ENCODE measurements around the gene KIAA0825. TPM values are rescaled to one million over a fixed set of nuclear protein-coding genes. Genes with fewer than 3 reads are reported as not detected.
A peak's percentile ranks its signal among the peaks of the same experiment; 100 is the strongest.
"Not testable (repeated sequence)": the region's sequence is repeated elsewhere in the genome, so short reads cannot be mapped to it uniquely, and the experiment has no call there.

Gene KIAA0825
- polyA plus RNA-seq, 4 donors, result 4.2 to 5.4 (median 5.0) TPM

DNA sequence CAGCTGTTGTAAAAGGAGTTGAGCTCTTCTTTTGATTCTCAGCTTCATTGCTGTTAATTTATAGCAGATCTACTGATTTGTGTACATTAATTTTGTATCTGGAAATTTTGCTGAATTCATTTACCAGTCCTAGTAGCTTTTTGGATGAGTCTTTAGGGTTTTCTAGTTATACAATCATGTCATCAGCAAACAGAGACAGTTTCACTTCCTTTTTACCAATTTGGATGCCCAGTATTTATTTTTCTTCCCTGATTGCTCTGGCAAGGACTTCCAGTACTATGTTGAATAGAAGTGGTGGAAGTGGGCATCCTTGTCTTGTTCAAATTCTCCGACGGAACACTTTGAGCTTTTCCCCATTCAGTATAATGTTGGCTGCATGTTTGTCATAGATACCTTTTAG is 478.1 kb downstream of the KIAA0825 start:
- DNase-seq (ENCODE audit: low read depth in 4 of 4, low spot score in 3 of 4), result no peak

DNA sequence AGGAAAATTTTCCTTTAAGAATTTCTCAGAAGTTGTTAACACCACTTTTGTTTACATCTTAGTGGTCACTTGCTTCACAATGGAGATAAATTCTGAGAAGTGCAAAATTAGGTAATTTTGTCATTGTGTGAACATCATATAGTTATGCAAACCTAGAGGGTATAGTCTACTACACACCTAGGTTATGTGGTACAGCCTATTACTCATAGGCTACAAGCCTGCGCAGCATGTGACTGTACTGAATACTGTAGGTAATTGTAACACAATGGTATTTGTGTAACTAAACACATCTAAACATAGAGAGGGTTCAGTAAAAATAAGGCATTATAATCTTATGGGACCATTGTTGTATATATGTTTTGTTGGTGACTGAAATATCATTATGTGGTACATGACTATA is 488.3 kb downstream of the KIAA0825 start:
- DNase-seq (ENCODE audit: low read depth in 4 of 4, low spot score in 3 of 4), result no peak

DNA sequence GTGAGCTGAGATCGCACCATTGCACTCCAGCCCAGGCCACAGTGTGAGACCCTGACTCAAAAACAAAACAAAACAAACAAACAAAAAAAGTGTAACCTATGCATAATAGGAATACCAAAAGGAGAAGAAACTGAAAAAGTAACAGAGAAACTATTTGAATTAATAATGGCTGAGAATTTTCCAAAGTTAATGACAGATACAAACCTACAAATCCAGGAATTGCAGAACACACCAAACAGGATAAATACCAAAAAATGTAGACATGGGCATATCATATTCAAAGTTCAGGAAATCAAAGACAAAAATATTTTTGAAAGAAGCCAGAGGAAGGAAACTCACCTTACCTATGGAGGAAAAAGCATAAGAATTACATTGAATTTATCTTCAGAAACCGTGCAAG is 493.3 kb downstream of the KIAA0825 start:
- DNase-seq (ENCODE audit: low read depth in 4 of 4, low spot score in 3 of 4), result no peak

DNA sequence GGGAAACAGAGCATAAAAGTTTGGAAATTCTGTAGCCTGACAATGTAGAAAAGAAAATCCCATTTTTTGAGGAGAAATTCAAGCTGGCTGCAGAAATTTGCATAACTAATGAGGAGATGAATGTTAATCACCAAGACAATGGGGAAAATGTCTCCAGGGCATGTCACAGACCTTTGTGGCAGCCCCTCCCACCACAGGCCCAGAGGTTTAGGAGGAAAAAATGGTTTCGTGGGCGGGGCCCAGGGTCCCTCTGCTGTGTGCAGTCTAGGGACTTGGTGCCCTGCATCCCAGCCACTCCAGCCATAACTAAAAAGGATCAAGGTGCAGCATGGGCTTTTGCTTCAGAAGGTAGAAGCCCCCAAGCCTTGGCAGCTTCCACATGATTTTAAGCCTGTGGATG is 502.1 kb downstream of the KIAA0825 start:
- DNase-seq (ENCODE audit: low read depth in 4 of 4, low spot score in 3 of 4), result not testable (repeated sequence)

DNA sequence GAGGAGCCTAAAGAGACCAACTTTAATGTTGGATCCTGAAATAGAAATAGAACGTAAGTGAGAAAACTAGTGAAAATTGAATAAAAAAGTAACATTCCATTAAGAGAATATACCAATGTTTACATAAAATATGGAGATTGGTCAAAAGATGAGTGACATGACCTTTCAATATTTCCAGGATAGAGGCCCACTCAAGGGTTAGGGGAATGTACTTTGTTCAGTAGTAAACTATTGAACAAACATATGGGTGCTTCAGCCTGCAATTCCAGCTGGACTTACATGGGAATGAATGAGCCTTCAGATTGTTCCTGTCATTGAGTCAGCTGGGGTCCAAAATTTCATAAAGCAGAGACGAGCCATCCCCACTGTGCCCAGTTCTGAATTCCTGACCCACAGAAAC is 505.3 kb downstream of the KIAA0825 start:
- DNase-seq (ENCODE audit: low read depth in 4 of 4, low spot score in 3 of 4), result no peak

DNA sequence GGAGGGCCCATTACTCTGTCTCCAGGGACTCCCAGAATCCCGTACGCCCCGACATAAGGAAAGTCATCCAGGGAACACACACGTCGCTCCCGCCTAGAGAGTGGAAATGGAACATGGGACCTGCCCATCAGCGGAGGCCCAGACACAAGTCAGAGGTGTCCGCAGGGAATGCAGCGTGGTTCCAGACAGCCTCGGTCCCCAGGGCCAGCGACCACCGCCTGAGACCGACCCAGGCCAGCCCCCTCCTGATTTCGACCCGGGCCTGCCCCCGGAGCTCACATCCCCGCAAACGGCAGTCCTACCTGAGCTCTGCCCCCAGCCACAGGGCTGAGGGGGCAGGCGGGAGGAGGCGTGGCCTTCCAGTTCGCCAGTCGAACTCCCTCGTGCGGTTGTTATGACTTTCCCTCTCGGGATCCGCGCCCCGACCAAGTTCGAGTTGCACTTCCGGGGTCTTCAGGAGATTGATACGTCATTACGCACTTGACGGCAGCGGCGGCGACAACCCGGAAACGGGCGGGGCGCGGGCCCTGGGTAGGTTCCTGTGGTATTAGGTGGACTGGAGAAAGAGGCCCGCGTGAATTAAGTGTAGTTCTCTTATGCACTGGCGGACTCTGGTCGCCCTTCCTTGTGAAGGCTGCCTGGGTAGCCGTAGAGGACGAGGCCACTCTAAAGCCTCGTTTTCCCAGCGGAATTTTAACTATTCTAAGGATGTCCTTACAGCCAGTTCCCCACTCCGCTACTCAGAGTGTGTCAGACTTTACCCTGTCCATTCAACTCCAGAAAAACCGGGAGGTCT is 507.0 kb downstream of the KIAA0825 start:
- peak; percentile 80 to 86 (median 84) for DNase-seq (ENCODE audit: low read depth in 4 of 4, low spot score in 3 of 4)

DNA sequence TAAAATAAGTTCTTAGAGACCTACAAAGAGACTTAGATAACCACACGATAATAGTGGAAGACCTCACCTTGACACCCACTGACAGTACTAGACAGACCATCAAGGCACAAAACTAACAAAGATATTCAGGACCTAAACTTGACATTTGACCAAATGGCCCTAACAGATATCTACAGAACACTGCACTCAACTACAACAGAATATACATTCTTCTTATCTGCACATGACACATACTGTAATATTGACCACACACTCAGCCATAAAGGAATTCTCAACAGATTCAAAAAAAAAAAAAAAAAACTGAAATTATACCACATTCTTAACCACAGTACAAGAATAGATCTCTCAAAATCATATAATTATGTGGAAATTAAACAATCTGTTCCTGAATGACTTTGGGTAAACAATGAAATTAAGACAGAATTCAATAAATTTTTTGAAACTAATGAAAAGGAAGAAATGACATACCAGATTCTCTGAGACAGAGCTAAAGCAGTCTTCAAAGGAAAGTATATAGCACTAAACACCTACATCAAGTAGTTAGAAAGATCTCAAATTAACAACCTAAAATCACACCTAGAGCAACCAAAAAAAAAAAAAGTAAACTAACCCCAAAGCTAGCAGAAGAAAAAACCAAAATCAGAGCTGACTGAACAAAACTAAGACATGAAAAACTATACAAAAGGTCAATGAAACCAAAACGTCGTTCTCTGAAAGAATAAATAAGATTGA is 514.7 kb downstream of the KIAA0825 start:
- DNase-seq (ENCODE audit: low read depth in 4 of 4, low spot score in 3 of 4), result no peak

Other genes with a start within 250 kb of the KIAA0825 start
- gene SLF1, start 65 bp upstream of the KIAA0825 start, polyA plus RNA-seq (ENCODE audit: insufficient read length in 4 of 4), result 10 to 100 TPM; 11.9 to 15.0 (median 12.9) TPM

Measured in right renal pelvis (tissue), 4 donors.